Measurements from ENCODE around the gene EHD2.

DNA sequence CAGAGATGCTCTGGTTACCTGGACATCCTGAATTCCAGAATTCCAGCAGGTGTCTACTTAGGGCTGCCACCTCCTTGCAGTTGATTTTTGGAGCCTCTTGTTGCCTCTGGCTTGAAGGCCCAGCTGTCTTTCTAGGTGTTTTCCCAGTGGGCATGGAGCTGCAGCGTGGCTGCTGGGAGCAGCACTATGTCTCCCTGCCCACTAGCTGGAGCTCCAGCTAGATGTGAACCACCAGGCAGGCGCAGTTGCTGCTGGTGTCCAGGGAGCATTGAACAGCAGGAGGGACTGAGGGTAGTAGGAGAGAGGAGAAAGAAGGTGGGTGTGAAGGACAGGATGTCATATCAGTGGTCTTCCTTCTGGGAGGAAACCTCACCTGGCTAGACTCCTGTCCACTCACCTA, 55.4 kb downstream of the EHD2 start:
- TF ChIP-seq, protein P1, sequence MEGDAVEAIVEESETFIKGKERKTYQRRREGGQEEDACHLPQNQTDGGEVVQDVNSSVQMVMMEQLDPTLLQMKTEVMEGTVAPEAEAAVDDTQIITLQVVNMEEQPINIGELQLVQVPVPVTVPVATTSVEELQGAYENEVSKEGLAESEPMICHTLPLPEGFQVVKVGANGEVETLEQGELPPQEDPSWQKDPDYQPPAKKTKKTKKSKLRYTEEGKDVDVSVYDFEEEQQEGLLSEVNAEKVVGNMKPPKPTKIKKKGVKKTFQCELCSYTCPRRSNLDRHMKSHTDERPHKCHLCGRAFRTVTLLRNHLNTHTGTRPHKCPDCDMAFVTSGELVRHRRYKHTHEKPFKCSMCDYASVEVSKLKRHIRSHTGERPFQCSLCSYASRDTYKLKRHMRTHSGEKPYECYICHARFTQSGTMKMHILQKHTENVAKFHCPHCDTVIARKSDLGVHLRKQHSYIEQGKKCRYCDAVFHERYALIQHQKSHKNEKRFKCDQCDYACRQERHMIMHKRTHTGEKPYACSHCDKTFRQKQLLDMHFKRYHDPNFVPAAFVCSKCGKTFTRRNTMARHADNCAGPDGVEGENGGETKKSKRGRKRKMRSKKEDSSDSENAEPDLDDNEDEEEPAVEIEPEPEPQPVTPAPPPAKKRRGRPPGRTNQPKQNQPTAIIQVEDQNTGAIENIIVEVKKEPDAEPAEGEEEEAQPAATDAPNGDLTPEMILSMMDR (IDR thresholded peaks at IDR 0.05) = no peak
- TF ChIP-seq POLR2A (IDR thresholded peaks at IDR 0.05) (no peak), EP300 (IDR thresholded peaks at IDR 0.05) (no peak), POLR2AphosphoS5 (IDR thresholded peaks at IDR 0.05) (no peak)

Data from suprapubic skin (tissue), 4 donors.